Right lobe of liver (tissue), 6 donors: ENCODE measurements around the gene GCLC. TPM values are rescaled to one million over a fixed set of nuclear protein-coding genes. Genes with fewer than 3 reads are reported as not detected.
A peak's percentile ranks its signal among the peaks of the same experiment; 100 is the strongest.

ENCODE experiments used
- ATAC-seq, 4 donors: fragments of 200-7000 bp; cut with Tn5 transposase; one replicate each; pipeline ENCODE4 v1.9.1; 2020; ENCODE audit warnings: mild to moderate bottlenecking in 4 of 4, moderate library complexity in 4 of 4
- DNase-seq, 3 donors: peaks; one replicate each; pipeline ENCODE4 v3.0.0-alpha.2; 2020
- H3K27ac ChIP-seq, 3 donors: fragments of 200-600 bp; one replicate each; pipeline ENCODE4 v1.8.0; 2022
- H3K27me3 ChIP-seq, 2 donors: fragments of 200-600 bp; one replicate each; pipeline ENCODE4 v1.8.0; 2022
- H3K36me3 ChIP-seq, 4 donors: fragments of 200-600 bp; sonication (generic) in 1 of 4; one replicate each; pipeline versions ENCODE4 v1.5.1 to v1.8.0; 2017 to 2022; ENCODE audit warnings: control low read depth in 1 of 4
- H3K4me1 ChIP-seq, 4 donors: fragments of 200-600 bp; sonication (generic) in 1 of 4; one replicate each; pipeline versions ENCODE4 v1.5.1 to v1.8.0; 2017 to 2022; ENCODE audit warnings: control low read depth in 1 of 4
- H3K4me3 ChIP-seq, 3 donors: fragments of 200-600 bp; one replicate each; pipeline ENCODE4 v1.8.0; 2022
- H3K9me3 ChIP-seq, 4 donors: fragments of 200-600 bp; sonication (generic) in 1 of 4; one replicate each; pipeline versions ENCODE4 v1.5.1 to v1.8.0; 2017 to 2022; ENCODE audit warnings: control low read depth in 1 of 4
- POLR2A ChIP-seq: fragments of 450-650 bp; IDR thresholded peaks from one replicate; pipeline ENCODE4 v1.6.1; 2017; ENCODE audit warnings: antibody characterized with exemption, mild to moderate bottlenecking
- WGBS: methylation state at CpG from one replicate; pipeline ENCODE4 v1.1.6; 2018; ENCODE audit warnings: low coverage, low lambda C conversion rate; ENCODE audit not compliant: insufficient coverage; ENCODE audit errors: missing lambda C conversion rate; 5-methylcytosine and 5-hydroxymethylcytosine counted together
- intact Hi-C, 2 donors: fragments of 100-400 bp; cut with DNase I; formaldehyde crosslinking; loops; one replicate each; pipeline versions ENCODE4 v1.11.2 to v1.14.1; 2022
- total RNA-seq, 6 experiments: library from RNA; depleted of rRNA in 2 of 6; stranded (reverse); fragments of >200 nt in 2 of 6; fragmentation: NEBNext Ultra II Directional in 3 of 6; extraction: Animal tissue kit (Norgen Biotek cat#: 25700) in 3 of 6; gene quantifications; one replicate each; pipeline versions ENCODE4 v1.1.0 to v1.2.4, GENCODE V29; 2016 to 2023
- TF ChIP-seq, protein P1 (sequence below), 4 donors: fragments of 200-600 bp in 3 of 4; fragments of 450-650 bp in 1 of 4; IDR thresholded peaks; one replicate each; pipeline versions ENCODE4 v1.5.1 to v1.8.0; 2016 to 2022; ENCODE audit warnings: antibody characterized with exemption in 4 of 4, mild to moderate bottlenecking in 2 of 4
- donor health status: DM: no; HTN: yes; CAD: no.
- donor health status: DM: no; HTN: no; CAD: no.
- donor health status: DM: no; HTN: no; CAD: no.
- donor health status: DM: no; HTN: yes; CAD: no.
- donor health status: DM: no; HTN: yes; CAD: no.

Gene GCLC
- total RNA-seq, 6 experiments from 2014 or later = 56.8 to 140 (median 103) TPM

- ATAC-seq = peak; percentile 48 to 85 (median 80)
Measured at GRCh38 chr6:53465732-53466131, 79.2 kb downstream of the GCLC start.

GRCh38 chr6:53464927-53465460 is 79.9 kb downstream of the GCLC start:
- intact Hi-C loops = no loop called here

More at GRCh38 chr6:53465732-53466131, 79.2 kb downstream of the GCLC start:
- peak in 2 of 3 donors; percentile 78 to 88 for DNase-seq
- no peaks in the 10 kb centered on the region for H3K9me3 ChIP-seq
- H3K4me3 ChIP-seq = no peak overlapping the region
- no peaks in the 10 kb centered on the region for H3K27me3 ChIP-seq
- peaks cover 0 to 47% (median 20%) of the 10 kb centered on the region in 4 donors for H3K4me1 ChIP-seq
- WGBS = 63% methylated on average over 4 of the region's 5 CpGs
- TF ChIP-seq, protein P1, sequence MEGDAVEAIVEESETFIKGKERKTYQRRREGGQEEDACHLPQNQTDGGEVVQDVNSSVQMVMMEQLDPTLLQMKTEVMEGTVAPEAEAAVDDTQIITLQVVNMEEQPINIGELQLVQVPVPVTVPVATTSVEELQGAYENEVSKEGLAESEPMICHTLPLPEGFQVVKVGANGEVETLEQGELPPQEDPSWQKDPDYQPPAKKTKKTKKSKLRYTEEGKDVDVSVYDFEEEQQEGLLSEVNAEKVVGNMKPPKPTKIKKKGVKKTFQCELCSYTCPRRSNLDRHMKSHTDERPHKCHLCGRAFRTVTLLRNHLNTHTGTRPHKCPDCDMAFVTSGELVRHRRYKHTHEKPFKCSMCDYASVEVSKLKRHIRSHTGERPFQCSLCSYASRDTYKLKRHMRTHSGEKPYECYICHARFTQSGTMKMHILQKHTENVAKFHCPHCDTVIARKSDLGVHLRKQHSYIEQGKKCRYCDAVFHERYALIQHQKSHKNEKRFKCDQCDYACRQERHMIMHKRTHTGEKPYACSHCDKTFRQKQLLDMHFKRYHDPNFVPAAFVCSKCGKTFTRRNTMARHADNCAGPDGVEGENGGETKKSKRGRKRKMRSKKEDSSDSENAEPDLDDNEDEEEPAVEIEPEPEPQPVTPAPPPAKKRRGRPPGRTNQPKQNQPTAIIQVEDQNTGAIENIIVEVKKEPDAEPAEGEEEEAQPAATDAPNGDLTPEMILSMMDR (IDR thresholded peaks at IDR 0.05) = no peak
- TF ChIP-seq POLR2A = no peak
- peak overlapping the region in 2 of 3 donors; percentile 84 to 91 for H3K27ac ChIP-seq
- intact Hi-C loops = no loop called here
- H3K36me3 ChIP-seq = no peaks in the 10 kb centered on the region

DNA sequence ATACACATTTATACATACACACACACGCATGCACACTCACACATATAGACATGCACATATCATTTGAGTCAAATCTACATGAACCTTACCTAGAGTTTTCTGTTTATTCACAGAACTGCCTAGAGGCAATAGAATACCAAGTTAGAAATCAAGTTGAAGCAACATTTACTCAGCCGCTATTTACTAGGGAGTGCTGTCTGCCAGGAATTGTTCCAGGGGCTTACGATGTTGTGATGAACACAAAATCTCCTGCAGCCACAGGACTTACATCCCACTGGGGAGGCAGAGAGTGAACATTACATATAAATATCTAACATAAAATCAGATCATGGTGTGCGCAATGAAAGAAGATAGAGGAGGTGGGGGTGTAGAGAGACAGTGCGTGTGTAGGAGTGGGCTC is 80.4 kb downstream of the GCLC start:
- Histone ChIP-seq H3K4me1 (peaks cover 0 to 39% (median 15%) of the 10 kb centered on the region in 4 donors), H3K4me3 (no peak overlapping the region), H3K36me3 (no peaks in the 10 kb centered on the region), H3K9me3 (no peaks in the 10 kb centered on the region), H3K27me3 (no peaks in the 10 kb centered on the region), H3K27ac (peak overlapping the region in 2 of 3 donors; percentile 84 to 91)
- TF ChIP-seq, protein P1 (IDR thresholded peaks at IDR 0.05) = no peak
- TF ChIP-seq POLR2A = no peak
- WGBS = 45% methylated on average over 5 of the region's 5 CpGs
- DNase-seq = no peak
- intact Hi-C loops = no loop called here
- ATAC-seq = peak in 3 of 4 donors; percentile 19 to 31 (median 30)

More at GRCh38 chr6:53464927-53465460, 79.9 kb downstream of the GCLC start:
- no peak for TF ChIP-seq POLR2A
- TF ChIP-seq, protein P1 (IDR thresholded peaks at IDR 0.05) = no peak
- peak in 2 of 3 donors; percentile 86 to 95 for DNase-seq
- Histone ChIP-seq H3K27me3 (no peaks in the 10 kb centered on the region), H3K36me3 (no peaks in the 10 kb centered on the region), H3K27ac (peak overlapping the region in 2 of 3 donors; percentile 84 to 91), H3K9me3 (no peaks in the 10 kb centered on the region), H3K4me1 (peaks cover 0 to 44% (median 17%) of the 10 kb centered on the region in 4 donors), H3K4me3 (no peak overlapping the region)
- 20% methylated on average over 6 of the region's 7 CpGs for WGBS
- ATAC-seq = peak in 3 of 4 donors; percentile 82 to 90 (median 87)

- DNase-seq (no peak), ATAC-seq (no peak)
- Histone ChIP-seq H3K36me3 (no peaks in the 10 kb centered on the region), H3K27ac (no peak overlapping the region), H3K4me1 (peaks cover 0 to 30% (median 11%) of the 10 kb centered on the region in 4 donors), H3K27me3 (no peaks in the 10 kb centered on the region), H3K9me3 (no peaks in the 10 kb centered on the region), H3K4me3 (no peak overlapping the region)
- intact Hi-C loops = no loop called here
- no peak for TF ChIP-seq POLR2A
- TF ChIP-seq, protein P1 (IDR thresholded peaks at IDR 0.05) = no peak
- 54% methylated on average over 5 of the region's 5 CpGs for WGBS
Measured at GRCh38 chr6:53461696-53462095, 83.2 kb downstream of the GCLC start.
